Measurements from ENCODE around the gene XBP1. TPM values are rescaled to one million over a fixed set of nuclear protein-coding genes. Genes with fewer than 3 reads are reported as not detected.

The XBP1 gene
- total and polyA plus RNA-seq, 2 of the 13 experiments (the other 11 are each of a cell fraction or from before 2014, with no cell fraction given), result 416 to 427 TPM

DNA sequence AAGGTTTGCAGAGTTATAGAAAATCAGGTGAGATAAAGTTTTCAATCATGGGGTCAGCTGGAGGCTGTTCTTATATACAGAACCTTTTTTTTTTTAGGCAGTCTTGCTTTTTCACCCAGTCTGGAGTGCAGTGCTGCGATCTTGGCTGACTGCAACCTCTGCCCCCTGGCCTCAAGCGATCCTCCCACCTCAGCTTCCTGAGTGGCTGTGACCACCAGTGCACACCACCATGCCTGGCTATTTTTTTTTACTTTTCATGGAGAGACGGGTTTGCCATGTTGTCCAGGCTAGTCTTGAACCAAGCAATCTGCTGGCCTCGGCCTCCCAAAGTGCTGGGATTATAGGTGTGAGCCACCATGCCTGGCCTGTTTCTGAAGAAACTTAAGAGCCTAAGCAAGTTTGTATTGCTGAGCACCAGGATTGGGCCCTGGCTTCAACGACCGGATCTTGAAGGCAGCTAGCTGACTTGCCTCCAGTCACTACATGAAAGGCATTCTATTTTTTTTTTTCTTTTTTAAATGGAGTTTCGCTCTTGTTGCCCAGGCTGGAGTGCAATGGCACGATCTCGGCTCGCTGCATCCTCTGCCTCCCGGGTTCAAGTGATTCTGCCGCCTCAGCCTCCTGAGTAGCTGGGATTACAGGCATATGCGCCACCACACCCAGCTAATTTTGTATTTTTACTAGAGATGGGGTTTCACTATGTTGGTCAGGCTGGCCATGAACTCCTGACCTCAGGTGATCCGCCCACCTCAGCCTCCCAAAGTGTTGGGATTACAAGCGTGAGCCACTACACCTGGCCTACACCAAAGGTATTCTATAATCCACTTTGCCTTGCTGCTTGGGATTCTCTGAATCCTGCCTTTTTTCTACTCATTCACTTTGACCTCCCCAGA is 7.6 kb downstream of the XBP1 start (continued):
- TF ChIP-seq, protein P1, sequence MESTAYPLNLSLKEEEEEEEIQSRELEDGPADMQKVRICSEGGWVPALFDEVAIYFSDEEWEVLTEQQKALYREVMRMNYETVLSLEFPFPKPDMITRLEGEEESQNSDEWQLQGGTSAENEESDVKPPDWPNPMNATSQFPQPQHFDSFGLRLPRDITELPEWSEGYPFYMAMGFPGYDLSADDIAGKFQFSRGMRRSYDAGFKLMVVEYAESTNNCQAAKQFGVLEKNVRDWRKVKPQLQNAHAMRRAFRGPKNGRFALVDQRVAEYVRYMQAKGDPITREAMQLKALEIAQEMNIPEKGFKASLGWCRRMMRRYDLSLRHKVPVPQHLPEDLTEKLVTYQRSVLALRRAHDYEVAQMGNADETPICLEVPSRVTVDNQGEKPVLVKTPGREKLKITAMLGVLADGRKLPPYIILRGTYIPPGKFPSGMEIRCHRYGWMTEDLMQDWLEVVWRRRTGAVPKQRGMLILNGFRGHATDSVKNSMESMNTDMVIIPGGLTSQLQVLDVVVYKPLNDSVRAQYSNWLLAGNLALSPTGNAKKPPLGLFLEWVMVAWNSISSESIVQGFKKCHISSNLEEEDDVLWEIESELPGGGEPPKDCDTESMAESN (CRISPR knock-in tag; conservative IDR thresholded peaks at IDR 0.05), result peak; percentile 42; the same call in 1 of the 2 replicates
- TF ChIP-seq ZNF530 (CRISPR knock-in tag; IDR thresholded peaks at IDR 0.05; ENCODE audit: low read depth) (no peak), DPF2 (CRISPR knock-in tag; IDR thresholded peaks at IDR 0.05; ENCODE audit: borderline replicate concordance, low read depth) (no peak), MIER3 (CRISPR knock-in tag; IDR thresholded peaks at IDR 0.05; ENCODE audit: borderline replicate concordance) (no peak), KDM4B (CRISPR knock-in tag; IDR thresholded peaks at IDR 0.05) (no peak)

GRCh38 chr22:28791841-28792490 is 8.4 kb downstream of the XBP1 start:
- intact Hi-C loops (cut with micrococcal nuclease; ENCODE audit: unreplicated experiment) (loop anchor here (5.0 kb wide), 1 partner anchor 35 kb away; no protein-coding TSS in a partner anchor), in situ Hi-C loops (cut with HindIII; ENCODE audit: extremely low pct_ligation_motif_present, low pct_unique_long_range_greater_than_20kb) (loop anchor here (5.0 kb wide), 1 partner anchor 35 kb away; no protein-coding TSS in a partner anchor)
- no peaks in the 10 kb centered on the region for H3K9me3 ChIP-seq (ENCODE audit: low read length)
- ChIA-PET POLR2A (interaction anchor here (1.2 to 20.4 kb wide), 6 partner anchors 7 to 112 kb away, joined by 4 to 945 read pairs (median 6); partner anchors contain the start of genes CCDC117 and XBP1), CTCF (ENCODE audit: low intra/inter-chr PET ratio, low total read pairs) (no interaction called here)
- H3K4me1 ChIP-seq (ENCODE audit: insufficient read depth, low read length), result peaks cover 52% of the 10 kb centered on the region
- H3K79me2 ChIP-seq (ENCODE audit: insufficient read depth, low read length), result peaks cover 21% of the 10 kb centered on the region
- no TSS peak for BruUV-seq (replicated peaks)
- H2AFZ ChIP-seq (ENCODE audit: low read length), result no peak overlapping the region
- no peak overlapping the region for H3K9ac ChIP-seq (ENCODE audit: insufficient read depth, low read depth, low read length)
- peaks cover 18 to 47% of the 10 kb centered on the region in 2 experiments for H3K36me3 ChIP-seq (replicated peaks in 1 of 2; ENCODE audit: control insufficient read depth in 1 of 2, insufficient read depth in 2 of 2, low read length in 2 of 2)
- H3K27me3 ChIP-seq (ENCODE audit: control insufficient read depth in 1 of 2, insufficient read depth in 2 of 2, low read length in 2 of 2), result no peaks in the 10 kb centered on the region
- WGBS (ENCODE audit: low lambda C conversion rate), result 73% methylated on average over 3 of the region's 3 CpGs
- H4K20me1 ChIP-seq (ENCODE audit: insufficient read depth, low read length), result peaks cover 44% of the 10 kb centered on the region
- H3K4me3 ChIP-seq (replicated peaks in 1 of 3; ENCODE audit: insufficient read depth in 1 of 3, low read depth in 2 of 3, low read length in 3 of 3), result no peak overlapping the region
- H3K4me2 ChIP-seq (ENCODE audit: low read depth, low read length), result no peak overlapping the region
- FAIRE-seq, result no peak
- DNase-seq (ENCODE audit: low spot score), result no peak
- H3K27ac ChIP-seq (ENCODE audit: extremely low read length, insufficient read depth, low read length), result peak overlapping the region; percentile 54
- ATAC-seq, result peak; percentile 36
- TF ChIP-seq ZNF761 (CRISPR knock-in tag; conservative IDR thresholded peaks at IDR 0.05), result no peak
- TF ChIP-seq ZMYM4 (CRISPR knock-in tag; IDR thresholded peaks at IDR 0.05), result no peak
- no peak for TF ChIP-seq ZNF333 (CRISPR knock-in tag; IDR thresholded peaks at IDR 0.05; ENCODE audit: borderline replicate concordance)
- TF ChIP-seq ZNF562 (CRISPR knock-in tag; IDR thresholded peaks at IDR 0.05; ENCODE audit: borderline replicate concordance), result no peak
- TF ChIP-seq RAD21 (CRISPR knock-in tag; IDR thresholded peaks at IDR 0.05), result no peak
- no peak for TF ChIP-seq ZNF598 (CRISPR knock-in tag; IDR thresholded peaks at IDR 0.05; ENCODE audit: borderline replicate concordance)
- TF ChIP-seq ZMAT5 (CRISPR knock-in tag; IDR thresholded peaks at IDR 0.05; ENCODE audit: borderline replicate concordance, low read depth), result no peak
- TF ChIP-seq ZNF138 (CRISPR knock-in tag; IDR thresholded peaks at IDR 0.05; ENCODE audit: low read depth), result no peak
- TF ChIP-seq, protein P2, sequence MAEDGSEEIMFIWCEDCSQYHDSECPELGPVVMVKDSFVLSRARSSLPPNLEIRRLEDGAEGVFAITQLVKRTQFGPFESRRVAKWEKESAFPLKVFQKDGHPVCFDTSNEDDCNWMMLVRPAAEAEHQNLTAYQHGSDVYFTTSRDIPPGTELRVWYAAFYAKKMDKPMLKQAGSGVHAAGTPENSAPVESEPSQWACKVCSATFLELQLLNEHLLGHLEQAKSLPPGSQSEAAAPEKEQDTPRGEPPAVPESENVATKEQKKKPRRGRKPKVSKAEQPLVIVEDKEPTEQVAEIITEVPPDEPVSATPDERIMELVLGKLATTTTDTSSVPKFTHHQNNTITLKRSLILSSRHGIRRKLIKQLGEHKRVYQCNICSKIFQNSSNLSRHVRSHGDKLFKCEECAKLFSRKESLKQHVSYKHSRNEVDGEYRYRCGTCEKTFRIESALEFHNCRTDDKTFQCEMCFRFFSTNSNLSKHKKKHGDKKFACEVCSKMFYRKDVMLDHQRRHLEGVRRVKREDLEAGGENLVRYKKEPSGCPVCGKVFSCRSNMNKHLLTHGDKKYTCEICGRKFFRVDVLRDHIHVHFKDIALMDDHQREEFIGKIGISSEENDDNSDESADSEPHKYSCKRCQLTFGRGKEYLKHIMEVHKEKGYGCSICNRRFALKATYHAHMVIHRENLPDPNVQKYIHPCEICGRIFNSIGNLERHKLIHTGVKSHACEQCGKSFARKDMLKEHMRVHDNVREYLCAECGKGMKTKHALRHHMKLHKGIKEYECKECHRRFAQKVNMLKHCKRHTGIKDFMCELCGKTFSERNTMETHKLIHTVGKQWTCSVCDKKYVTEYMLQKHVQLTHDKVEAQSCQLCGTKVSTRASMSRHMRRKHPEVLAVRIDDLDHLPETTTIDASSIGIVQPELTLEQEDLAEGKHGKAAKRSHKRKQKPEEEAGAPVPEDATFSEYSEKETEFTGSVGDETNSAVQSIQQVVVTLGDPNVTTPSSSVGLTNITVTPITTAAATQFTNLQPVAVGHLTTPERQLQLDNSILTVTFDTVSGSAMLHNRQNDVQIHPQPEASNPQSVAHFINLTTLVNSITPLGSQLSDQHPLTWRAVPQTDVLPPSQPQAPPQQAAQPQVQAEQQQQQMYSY (CRISPR knock-in tag; IDR thresholded peaks at IDR 0.05), result no peak

Data from HepG2 (cell line).